HL-60 (cell line): ENCODE data around the gene DUOXA2.

Source experiments
- CTCF ChIP-seq: IDR thresholded peaks from one replicate; pipeline ENCODE4 v1.5.1; 2011; ENCODE audit warnings: low read length, control low read depth, inconsistent platforms; ENCODE audit not compliant: insufficient read depth
- POLR2AphosphoS5 ChIP-seq: IDR thresholded peaks from 2 replicates; pipeline ENCODE4 v1.6.1; 2012; ENCODE audit warnings: low read depth

- TF ChIP-seq CTCF (no peak), POLR2AphosphoS5 (no peak)
Observed at GRCh38 chr15:45128971-45129639, 15.0 kb downstream of the DUOXA2 start.
